Activated naive CD4-positive, alpha-beta T cell treated with anti-CD3 and anti-CD28 coated beads, Interleukin-2, amount 50 U/mL, for 72 hours (primary cell): ENCODE data around the gene MYOG. TPM values are rescaled to one million over a fixed set of nuclear protein-coding genes. Genes with fewer than 3 reads are reported as not detected.

Source experiments
- ATAC-seq, 2 donors: fragments of 150-1000 bp; cut with Tn5 transposase; 2 replicates each; pipeline ENCODE4 v1.10.0; 2021; ENCODE audit warnings: mild to moderate bottlenecking in 2 of 2, moderate library complexity in 2 of 2
- DNase-seq, 2 donors: peaks; one replicate each; pipeline ENCODE4 v3.0.0; 2021 to 2022; ENCODE audit warnings: low spot score in 2 of 2
- H3K27ac Mint-ChIP-seq, 2 donors: one replicate each; pipeline ENCODE4 v1.8.0; 2022; ENCODE audit warnings: mild to moderate bottlenecking in 2 of 2, mixed read lengths in 2 of 2
- H3K36me3 Mint-ChIP-seq, 2 donors: one replicate each; pipeline ENCODE4 v1.8.0; 2022; ENCODE audit warnings: mixed read lengths in 2 of 2
- H3K9me3 Mint-ChIP-seq, 2 donors: one replicate each; pipeline ENCODE4 v1.8.0; 2022; ENCODE audit warnings: mixed read lengths in 2 of 2
- total RNA-seq, 2 donors: library from RNA; stranded (reverse); gene quantifications; one replicate each; pipeline ENCODE4 v1.2.3, GENCODE V29; 2022

The MYOG gene
- total RNA-seq, 2 donors from 2014 or later: not detected

DNA sequence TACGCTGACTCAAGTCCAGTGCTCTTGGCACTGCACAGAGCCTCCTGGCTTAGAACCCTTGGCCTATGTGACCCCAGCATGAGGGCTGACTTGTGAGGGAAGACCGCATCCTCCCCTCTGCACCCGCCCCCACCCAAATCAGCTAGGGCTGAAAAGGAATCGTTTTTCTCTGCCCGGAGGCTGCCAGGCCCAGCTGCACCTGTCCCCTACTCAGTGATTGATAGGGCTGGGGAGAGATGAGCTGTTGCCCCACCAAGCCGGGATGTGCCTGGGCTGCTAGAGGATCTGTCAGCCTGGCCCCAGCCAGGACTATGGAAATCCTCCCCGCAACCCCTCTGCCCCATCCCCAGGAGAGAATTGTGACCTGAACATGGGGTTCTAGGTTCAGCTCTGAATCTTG, 20.6 kb downstream of the MYOG start:
- H3K36me3 Mint-ChIP-seq: peaks cover 0 to 6% of the 10 kb centered on the region in 2 donors
- no peak for DNase-seq
- no peaks in the 10 kb centered on the region for H3K9me3 Mint-ChIP-seq
- no peak overlapping the region for H3K27ac Mint-ChIP-seq
- no peak for ATAC-seq

DNA sequence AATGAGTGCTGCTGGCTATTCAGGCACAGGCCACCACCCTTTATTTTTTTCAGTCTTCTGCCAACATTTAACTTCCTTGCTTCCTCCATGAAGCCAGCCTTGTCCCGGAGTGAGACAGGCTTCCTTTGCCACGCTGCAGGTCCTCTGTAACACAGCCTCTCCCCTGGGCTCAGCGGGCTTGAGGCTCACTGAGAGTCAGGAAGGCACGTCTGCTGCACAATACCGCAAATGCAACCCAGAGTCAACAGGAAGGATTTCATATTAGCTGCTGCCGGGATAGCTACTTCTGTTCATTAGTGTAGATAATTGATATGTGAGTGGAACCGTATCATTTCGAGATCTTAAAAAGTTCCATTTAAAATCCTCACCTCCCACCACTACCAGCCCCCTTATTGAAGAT, 22.5 kb downstream of the MYOG start:
- H3K27ac Mint-ChIP-seq: no peak overlapping the region
- DNase-seq (no peak), ATAC-seq (no peak)
- H3K9me3 Mint-ChIP-seq: no peaks in the 10 kb centered on the region
- H3K36me3 Mint-ChIP-seq: peaks cover 0 to 6% of the 10 kb centered on the region in 2 donors

DNA sequence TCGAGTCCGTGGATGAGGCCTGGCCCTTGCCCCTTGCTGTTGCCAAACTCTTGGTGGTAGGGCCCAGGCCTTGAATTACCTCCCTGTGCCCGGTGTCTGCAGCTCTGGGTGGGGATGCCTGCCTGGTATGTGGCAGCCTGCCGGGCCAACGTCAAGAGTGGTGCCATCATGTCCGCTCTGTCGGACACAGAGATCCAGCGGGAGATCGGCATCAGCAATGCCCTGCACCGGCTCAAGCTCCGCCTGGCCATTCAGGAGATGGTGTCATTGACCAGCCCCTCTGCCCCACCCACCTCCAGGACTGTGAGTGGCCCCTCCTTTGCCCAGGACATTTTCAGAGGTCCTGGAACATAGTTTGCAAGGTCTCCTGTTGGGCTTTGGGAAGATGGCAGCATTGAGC, 25.7 kb downstream of the MYOG start:
- H3K36me3 Mint-ChIP-seq: peaks cover 0 to 2% of the 10 kb centered on the region in 2 donors
- no peak overlapping the region for H3K27ac Mint-ChIP-seq
- no peaks in the 10 kb centered on the region for H3K9me3 Mint-ChIP-seq
- ATAC-seq (no peak), DNase-seq (no peak)

DNA sequence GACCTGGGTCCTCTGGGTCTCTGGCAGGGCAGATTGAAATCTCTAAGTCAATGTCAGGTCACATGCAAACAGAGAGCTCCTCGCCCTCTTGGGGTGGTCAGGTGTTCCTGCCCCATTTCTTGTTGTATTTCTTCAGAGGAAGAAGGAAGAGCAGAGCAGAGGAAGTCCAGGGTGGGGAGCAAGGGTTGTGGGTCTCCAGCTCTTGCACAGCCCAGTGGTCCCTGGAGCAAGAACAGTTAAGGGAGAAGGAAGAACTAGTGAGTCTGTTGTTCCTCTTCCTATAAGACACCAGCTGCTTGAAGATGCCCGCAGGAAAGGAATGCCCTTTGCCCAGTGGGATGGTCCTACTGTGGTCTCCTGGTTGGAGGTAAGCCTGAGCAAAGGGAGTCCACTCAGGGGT, 26.3 kb downstream of the MYOG start:
- ATAC-seq (no peak), DNase-seq (no peak)
- Mint-ChIP-seq H3K36me3 (peaks cover 0 to 6% of the 10 kb centered on the region in 2 donors), H3K9me3 (no peaks in the 10 kb centered on the region), H3K27ac (no peak overlapping the region)

DNA sequence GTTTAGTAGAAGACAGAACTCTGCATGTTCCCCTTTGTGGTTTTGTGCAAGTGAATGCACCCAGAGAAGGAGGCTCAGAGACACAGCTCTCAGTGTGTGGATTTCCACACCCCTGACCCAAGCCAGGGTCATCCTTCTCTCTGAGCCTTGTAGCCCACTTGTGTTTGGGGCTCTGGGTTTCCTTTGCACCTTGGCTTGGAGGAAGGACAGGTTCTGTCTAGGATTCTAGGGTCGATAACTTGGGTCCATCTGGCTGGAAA, 27.2 kb downstream of the MYOG start:
- DNase-seq: no peak
- ATAC-seq: no peak
- no peaks in the 10 kb centered on the region for H3K9me3 Mint-ChIP-seq
- no peak overlapping the region for H3K27ac Mint-ChIP-seq
- H3K36me3 Mint-ChIP-seq: peaks cover 0 to 6% of the 10 kb centered on the region in 2 donors

DNA sequence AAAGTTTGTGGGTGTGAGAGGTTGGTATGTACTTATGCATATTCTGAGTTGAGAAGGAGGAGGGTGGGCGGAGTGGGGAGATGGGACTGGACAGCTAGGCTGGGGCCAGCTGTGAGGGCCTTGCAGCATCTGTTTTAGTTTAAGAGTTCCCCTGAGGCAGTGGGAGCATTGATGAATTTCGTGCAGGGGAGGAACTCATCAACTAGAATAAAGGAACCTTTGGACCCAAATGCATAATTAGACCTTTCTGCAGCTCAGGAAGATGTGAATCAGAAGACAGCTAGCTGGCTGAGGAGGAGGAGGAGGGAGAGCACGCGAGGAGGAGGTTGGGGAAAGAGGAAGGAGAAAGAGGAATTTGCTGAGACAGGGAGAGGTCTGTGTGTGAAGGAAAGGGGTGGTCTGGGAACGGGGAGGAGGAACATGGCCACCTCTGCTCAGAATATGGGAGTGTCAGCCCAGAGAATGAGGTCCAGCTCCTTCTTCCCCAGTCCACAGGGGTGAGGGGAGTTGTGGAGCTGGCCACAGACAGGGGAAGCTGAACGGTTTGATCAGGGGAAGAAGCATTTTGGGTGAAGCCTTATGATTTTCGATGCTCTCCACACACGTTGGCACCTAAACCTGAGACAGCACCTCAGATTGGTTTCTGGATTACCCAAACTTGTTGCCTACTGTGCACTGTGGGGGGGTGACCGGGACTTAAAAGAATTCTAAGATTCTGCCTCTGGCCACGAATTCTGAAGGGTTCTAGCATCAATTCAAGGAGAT, 27.7 kb downstream of the MYOG start:
- no peak for DNase-seq
- no peak for ATAC-seq
- Mint-ChIP-seq H3K36me3 (peaks cover 0 to 6% of the 10 kb centered on the region in 2 donors), H3K27ac (no peak overlapping the region), H3K9me3 (no peaks in the 10 kb centered on the region)

DNA sequence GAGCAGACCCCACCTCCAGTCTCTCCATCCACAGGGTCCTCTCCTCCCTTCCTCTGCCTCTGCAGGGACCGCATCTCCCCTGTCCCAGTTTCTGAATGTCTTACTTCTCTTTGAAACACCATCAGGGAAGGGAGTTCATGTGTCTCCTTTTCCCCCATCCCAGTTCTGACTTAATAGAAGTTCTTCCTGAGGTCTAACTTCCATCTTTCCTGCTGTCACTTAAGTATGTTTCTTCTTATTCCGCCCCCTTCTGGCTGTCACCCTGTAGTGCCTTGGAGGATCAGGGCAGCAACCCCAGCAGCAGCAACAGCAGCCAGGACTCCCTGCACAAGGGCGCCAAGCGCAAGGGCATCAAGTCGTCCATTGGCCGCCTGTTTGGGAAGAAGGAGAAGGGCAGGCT, 29.3 kb downstream of the MYOG start:
- H3K27ac Mint-ChIP-seq: peak overlapping the region in 1 of 2 donors; percentile 13
- DNase-seq: no peak

DNA sequence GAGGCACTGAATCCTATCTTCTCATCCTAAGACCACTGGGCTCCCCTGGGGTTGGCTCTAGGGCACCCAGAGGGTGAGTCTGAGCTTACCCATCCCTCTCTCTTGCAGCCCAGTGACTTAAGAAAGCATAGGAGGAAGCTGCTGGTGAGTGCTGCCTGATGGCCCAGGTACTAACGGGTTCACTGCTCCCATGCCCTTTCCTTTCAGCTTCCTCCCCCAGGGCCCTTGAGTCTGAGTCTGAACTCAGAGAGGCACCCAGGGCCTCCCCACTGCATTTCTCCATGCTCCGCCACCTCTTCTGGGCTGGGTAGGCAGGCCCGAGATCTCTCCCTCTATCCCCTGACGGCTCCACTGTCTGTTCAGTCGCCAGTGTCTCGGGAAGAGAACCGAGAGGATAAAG, 29.8 kb downstream of the MYOG start:
- no peak for ATAC-seq
- no peaks in the 10 kb centered on the region for H3K9me3 Mint-ChIP-seq
- peak overlapping the region in 1 of 2 donors; percentile 13 for H3K27ac Mint-ChIP-seq
- no peak for DNase-seq
- H3K36me3 Mint-ChIP-seq: peaks cover 0 to 6% of the 10 kb centered on the region in 2 donors

More for the DNA sequence above, 29.3 kb downstream of the MYOG start:
- Mint-ChIP-seq H3K9me3 (no peaks in the 10 kb centered on the region), H3K36me3 (peaks cover 0 to 6% of the 10 kb centered on the region in 2 donors)
- no peak for ATAC-seq

DNA sequence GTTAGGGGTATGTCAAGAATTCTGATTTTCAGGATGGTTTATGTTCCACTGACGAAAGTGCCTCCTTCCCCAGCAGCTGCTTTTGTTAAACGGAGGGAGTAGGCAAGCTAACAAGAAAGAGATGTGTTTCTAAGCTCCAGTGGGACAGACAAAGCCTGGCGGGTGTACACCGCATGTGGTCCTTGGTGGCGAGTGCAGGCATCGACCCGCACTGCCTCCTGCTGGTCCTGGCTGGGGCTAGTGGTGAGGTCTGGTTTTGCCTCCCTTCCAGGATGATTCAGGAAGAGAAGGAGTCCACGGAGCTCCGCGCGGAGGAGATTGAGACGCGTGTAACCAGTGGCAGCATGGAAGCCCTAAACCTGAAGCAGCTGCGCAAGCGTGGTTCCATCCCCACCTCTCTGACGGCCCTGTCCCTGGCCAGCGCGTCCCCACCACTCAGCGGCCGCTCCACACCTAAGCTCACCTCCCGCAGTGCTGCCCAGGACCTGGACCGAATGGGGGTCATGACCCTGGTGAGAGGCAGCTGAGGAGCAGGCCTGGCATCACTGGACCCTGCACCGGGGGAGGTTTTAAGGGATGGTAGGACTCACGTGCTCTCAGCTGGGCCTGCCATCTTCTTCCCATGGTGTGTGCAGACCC, 30.5 kb downstream of the MYOG start:
- ATAC-seq: peak in 1 of 2 donors; percentile 15
- Mint-ChIP-seq H3K9me3 (no peaks in the 10 kb centered on the region), H3K36me3 (peaks cover 0 to 6% of the 10 kb centered on the region in 2 donors)

DNA sequence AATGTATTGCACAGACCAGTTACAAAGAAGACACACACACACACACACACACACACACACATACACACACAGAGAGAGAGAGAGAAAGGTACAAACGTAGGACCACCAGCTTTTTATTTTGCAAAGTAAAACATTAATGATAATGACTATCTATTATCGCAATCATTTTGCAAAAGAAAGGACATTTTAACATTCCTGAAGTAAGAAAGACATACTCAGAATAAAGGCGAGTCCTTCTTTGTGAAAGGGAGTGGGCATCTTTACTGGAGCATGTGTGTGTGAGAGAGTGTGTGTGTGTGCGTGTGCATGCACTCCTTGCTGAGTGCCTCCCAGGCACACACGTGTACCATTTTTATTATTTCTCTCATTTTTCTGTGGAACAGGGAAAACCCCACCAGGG, 31.2 kb downstream of the MYOG start:
- no peak for DNase-seq
- no peak for ATAC-seq
- H3K27ac Mint-ChIP-seq: no peak overlapping the region
- H3K36me3 Mint-ChIP-seq: peaks cover 0 to 6% of the 10 kb centered on the region in 2 donors
- H3K9me3 Mint-ChIP-seq: no peaks in the 10 kb centered on the region

More for the DNA sequence above, 30.5 kb downstream of the MYOG start:
- no peak for DNase-seq
- H3K27ac Mint-ChIP-seq: no peak overlapping the region

DNA sequence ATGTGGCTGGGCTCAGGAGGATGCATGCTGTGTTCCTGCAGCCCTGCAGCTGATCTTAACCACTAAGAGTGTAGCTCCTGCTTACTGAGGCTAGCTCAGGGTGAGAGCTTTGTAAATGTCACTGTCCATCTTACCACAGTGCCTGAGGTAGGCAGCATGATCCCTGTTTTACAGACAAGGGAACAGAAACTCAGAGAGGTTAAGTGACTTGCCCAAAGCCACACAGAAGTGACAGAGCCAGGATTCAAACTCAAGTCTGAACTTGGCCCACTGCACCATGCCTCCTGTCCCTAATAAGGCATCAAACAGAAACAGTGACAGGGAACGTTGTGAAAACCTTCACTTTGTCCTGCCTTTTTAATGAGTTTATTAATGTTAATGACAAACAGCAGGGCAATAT, 31.6 kb downstream of the MYOG start:
- no peaks in the 10 kb centered on the region for H3K9me3 Mint-ChIP-seq
- DNase-seq (no peak), ATAC-seq (no peak)
- peaks cover 0 to 6% of the 10 kb centered on the region in 2 donors for H3K36me3 Mint-ChIP-seq
- H3K27ac Mint-ChIP-seq: no peak overlapping the region

DNA sequence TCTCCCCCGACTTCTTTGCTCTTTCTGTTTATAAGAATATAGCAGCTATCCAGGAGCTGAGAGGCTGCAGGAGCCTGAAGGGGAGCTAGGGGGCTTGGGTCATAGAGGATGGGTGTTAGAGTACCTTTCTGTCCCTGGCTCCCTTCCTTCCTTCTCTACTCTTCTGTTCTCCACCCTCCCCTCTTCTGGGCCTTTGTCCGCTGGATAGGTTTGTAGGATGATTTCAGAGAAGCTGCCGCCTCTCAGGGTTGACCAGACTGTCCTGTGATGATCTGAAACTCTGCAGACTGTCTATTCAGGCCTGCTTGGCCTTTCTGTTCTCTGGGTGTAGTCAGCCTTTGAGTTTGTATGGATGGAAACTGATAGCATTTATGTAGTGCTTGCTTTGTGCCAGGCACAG, 33.2 kb downstream of the MYOG start:
- DNase-seq (no peak), ATAC-seq (no peak)
- Mint-ChIP-seq H3K36me3 (peaks cover 0 to 11% of the 10 kb centered on the region in 2 donors), H3K27ac (no peak overlapping the region), H3K9me3 (no peaks in the 10 kb centered on the region)

DNA sequence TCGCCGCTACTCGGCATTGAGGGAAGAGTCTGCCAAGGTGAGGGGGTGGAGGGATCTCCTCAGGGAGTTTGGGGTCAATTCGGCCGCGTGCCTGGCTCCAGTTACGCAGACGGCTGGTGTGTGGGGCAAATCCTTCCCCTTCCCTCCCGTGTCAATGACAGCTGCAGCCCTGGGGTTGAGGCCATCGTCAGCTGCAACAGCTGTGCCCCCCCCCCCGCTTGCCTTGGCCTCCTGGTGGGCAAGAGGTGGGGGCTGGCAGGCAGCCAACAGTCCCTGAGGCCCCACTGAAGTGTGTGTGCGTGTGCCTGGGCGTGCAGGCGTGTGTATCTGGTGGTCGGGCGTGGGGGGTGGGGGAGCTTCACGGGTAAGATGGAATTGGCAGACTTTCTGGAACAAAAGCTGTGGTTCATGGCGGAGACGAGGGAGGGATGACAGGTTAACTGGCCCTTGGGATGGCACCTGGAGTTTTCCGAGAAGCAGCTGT, 33.9 kb downstream of the MYOG start:
- no peak for DNase-seq
- Mint-ChIP-seq H3K9me3 (no peaks in the 10 kb centered on the region), H3K27ac (peak overlapping the region in 1 of 2 donors; percentile 40), H3K36me3 (peaks cover 0 to 13% of the 10 kb centered on the region in 2 donors)
- ATAC-seq: no peak

DNA sequence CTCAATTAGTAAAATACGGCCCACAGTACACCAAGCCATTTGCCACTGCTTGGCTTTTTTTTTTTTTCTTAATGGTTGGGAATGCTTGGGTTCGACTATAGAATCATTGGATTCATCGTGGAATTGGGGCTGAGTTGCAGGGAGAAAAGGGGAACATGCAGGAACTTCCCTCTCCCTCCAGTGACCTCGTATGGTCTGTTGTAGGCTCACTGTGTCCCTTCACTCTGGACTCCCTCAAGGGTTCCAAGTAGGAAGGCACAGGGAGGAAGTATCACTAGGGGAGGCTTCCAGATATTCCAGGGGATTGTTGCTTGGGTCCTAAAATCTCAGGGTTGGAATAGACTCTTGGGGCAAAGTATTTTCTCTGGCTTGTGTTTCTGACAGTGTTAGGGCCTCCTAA, 35.0 kb downstream of the MYOG start:
- H3K27ac Mint-ChIP-seq: no peak overlapping the region
- peaks cover 0 to 13% of the 10 kb centered on the region in 2 donors for H3K36me3 Mint-ChIP-seq
- H3K9me3 Mint-ChIP-seq: no peaks in the 10 kb centered on the region
- ATAC-seq (no peak), DNase-seq (no peak)

DNA sequence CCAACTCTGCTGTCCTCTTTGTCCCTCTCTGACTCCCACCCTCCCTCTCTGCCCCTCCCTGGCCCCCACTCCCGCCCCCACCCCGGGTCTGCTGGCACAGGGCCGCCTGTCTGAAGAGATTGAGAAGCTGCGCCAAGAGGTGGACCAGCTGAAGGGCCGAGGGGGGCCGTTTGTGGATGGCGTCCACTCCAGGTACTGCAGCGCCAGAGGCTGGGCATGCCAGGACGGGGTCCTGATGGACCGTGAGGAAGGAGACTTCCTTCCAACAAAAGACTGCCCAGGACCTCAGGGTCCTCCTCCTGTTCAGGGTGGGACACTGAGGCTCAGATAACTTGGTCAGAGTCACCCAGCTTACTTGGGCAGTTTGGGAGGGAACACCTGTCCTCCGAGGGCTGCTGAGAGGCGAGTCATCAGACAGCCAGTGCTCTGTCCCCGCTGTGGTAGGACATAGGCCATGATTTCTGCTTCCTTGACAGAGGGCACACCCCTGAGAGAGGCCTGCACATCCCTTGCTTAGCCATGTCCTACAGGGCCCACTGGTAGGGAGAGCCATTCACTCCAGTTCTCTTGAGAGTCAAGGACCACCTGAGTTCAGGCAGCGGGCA, 36.1 kb downstream of the MYOG start:
- H3K27ac Mint-ChIP-seq: no peak overlapping the region
- H3K9me3 Mint-ChIP-seq: no peaks in the 10 kb centered on the region
- no peak for DNase-seq
- no peak for ATAC-seq
- H3K36me3 Mint-ChIP-seq: peaks cover 0 to 7% of the 10 kb centered on the region in 2 donors

DNA sequence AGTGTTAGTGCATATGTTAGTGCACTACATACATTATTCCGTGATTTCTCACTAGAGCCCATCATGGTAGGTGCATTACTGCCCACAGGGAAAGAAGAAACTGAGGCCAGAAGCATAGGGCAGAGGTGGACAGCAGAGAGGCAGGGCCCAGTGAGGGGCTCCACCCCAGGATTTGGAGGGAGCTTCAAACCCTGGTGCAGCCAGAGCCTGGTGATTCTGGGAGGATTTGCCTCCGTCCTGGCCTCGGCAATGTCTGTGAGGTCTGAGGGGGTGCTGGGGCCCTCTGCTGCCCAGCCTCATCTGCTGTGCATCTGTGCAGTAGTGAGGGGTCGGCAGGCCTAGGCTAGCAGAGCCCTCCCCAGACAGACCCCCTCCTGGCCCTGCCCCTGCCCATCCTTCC, 36.7 kb downstream of the MYOG start:
- ATAC-seq (no peak), DNase-seq (no peak)
- peaks cover 0 to 7% of the 10 kb centered on the region in 2 donors for H3K36me3 Mint-ChIP-seq
- H3K27ac Mint-ChIP-seq: no peak overlapping the region
- H3K9me3 Mint-ChIP-seq: no peaks in the 10 kb centered on the region

DNA sequence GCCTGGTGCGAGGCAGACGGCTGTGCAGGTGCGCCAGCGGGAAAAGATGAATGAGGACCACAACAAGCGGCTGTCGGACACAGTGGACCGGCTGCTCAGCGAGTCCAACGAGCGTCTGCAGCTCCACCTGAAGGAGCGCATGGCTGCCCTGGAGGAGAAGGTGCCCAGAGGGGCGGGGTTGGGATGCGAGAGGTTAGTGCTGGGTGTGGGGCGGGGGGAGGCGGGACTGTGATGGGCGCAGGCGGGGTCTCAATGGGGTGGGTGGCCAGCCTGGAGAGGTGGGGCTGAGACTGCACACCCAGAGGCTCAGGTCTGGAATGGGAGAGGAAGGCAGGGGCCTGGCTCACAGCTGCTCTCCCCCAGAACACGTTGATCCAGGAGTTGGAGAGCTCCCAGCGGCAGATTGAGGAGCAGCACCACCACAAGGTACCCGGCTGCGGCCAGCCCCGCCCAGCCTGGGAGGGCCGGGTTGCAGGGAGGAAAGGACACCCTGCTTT, 37.2 kb downstream of the MYOG start:
- no peak for ATAC-seq
- H3K9me3 Mint-ChIP-seq: no peaks in the 10 kb centered on the region
- H3K36me3 Mint-ChIP-seq: peaks cover 0 to 7% of the 10 kb centered on the region in 2 donors

More for the DNA sequence above, 37.2 kb downstream of the MYOG start:
- DNase-seq: no peak
- H3K27ac Mint-ChIP-seq: no peak overlapping the region
